Neural cell (in vitro differentiated cells): ENCODE data around the gene RUSF1.

Source experiments
- EP300 ChIP-seq: fragments of 450-650 bp; conservative IDR thresholded peaks from 2 replicates; pipeline ENCODE4 v1.6.1; 2014; ENCODE audit warnings: antibody characterized with exemption, mild to moderate bottlenecking, moderate library complexity; ENCODE audit not compliant: poor library complexity, severe bottlenecking
- EZH2 ChIP-seq: fragments of 200-600, 300-800 bp; shearing (Covaris generic), sonication (generic); IDR thresholded peaks from 2 replicates; pipeline ENCODE4 v1.6.1; 2014; ENCODE audit warnings: antibody characterized with exemption, low read length, borderline replicate concordance, mild to moderate bottlenecking; ENCODE audit not compliant: insufficient read depth, poor library complexity, severe bottlenecking
- RAD21 ChIP-seq: fragments of 450-650 bp; conservative IDR thresholded peaks from 2 replicates; pipeline ENCODE4 v1.6.1; 2014; ENCODE audit warnings: antibody characterized with exemption, mild to moderate bottlenecking, moderate library complexity
- SMC3 ChIP-seq: fragments of 450-650 bp; conservative IDR thresholded peaks from 2 replicates; pipeline ENCODE4 v1.6.1; 2014; ENCODE audit warnings: antibody characterized with exemption, mild to moderate bottlenecking, moderate library complexity; ENCODE audit not compliant: poor library complexity
- TAF1 ChIP-seq: IDR thresholded peaks from 2 replicates; pipeline ENCODE4 v1.6.1; 2012; ENCODE audit warnings: low read depth
- TF ChIP-seq, protein P1 (sequence below): fragments of 450-650 bp; IDR thresholded peaks from 2 replicates; pipeline ENCODE4 v1.5.1; 2014; ENCODE audit warnings: antibody characterized with exemption, mild to moderate bottlenecking, moderate library complexity; ENCODE audit not compliant: poor library complexity, severe bottlenecking

- TF ChIP-seq, protein P1, sequence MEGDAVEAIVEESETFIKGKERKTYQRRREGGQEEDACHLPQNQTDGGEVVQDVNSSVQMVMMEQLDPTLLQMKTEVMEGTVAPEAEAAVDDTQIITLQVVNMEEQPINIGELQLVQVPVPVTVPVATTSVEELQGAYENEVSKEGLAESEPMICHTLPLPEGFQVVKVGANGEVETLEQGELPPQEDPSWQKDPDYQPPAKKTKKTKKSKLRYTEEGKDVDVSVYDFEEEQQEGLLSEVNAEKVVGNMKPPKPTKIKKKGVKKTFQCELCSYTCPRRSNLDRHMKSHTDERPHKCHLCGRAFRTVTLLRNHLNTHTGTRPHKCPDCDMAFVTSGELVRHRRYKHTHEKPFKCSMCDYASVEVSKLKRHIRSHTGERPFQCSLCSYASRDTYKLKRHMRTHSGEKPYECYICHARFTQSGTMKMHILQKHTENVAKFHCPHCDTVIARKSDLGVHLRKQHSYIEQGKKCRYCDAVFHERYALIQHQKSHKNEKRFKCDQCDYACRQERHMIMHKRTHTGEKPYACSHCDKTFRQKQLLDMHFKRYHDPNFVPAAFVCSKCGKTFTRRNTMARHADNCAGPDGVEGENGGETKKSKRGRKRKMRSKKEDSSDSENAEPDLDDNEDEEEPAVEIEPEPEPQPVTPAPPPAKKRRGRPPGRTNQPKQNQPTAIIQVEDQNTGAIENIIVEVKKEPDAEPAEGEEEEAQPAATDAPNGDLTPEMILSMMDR = no peak
- no peak for TF ChIP-seq EP300
- TF ChIP-seq RAD21 = no peak
- no peak for TF ChIP-seq EZH2
- TF ChIP-seq SMC3 = no peak
- TF ChIP-seq TAF1 = no peak
These were observed 2.7 kb downstream of the RUSF1 start for GRCh38 chr16:31505483-31505882.
